ENCODE data around the gene TUBB1.

Gene TUBB1

DNA sequence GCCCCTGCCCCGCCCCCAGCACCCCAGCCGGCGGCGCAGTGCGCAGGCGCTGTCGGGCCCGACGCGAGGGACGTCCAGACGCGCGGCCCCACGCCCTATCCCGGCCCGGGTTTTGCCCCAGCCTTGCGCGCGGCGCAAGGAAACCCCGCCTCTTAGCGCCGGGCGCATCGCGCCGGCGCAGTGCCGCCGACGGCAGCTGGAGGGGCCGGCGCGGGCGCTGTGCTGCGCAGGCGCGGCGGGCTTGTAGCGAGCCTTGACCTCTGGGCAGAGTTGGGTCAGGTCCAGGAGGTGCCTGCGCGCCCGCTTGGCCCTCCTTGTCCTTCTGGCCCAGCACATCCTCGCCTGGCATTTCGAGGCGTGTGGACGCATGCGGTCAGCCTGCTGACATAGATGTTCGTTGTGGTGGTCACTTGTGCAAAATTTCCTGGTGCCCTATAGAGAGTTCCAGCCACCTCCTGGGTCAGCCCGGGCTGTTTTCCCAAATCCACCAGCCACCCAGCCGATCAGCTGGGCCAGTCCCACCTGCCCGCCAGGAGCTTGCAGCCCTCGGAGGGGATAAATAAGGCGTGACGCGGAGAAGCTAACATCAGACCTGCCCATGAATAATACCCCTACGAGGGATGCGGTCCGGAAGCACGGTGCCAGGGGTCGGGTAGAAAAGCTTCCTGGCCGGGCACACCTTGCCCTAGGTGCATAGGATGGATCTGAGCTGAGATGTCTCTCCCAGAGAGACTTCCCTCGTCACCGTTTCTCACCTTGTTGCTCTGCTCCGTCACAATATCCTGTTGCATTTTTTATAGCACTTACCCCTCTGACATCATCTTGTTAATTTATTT is 23.8 kb downstream of the TUBB1 start:
- peak; percentile 100 for DNase-seq (ENCODE audit: low spot score)

DNA sequence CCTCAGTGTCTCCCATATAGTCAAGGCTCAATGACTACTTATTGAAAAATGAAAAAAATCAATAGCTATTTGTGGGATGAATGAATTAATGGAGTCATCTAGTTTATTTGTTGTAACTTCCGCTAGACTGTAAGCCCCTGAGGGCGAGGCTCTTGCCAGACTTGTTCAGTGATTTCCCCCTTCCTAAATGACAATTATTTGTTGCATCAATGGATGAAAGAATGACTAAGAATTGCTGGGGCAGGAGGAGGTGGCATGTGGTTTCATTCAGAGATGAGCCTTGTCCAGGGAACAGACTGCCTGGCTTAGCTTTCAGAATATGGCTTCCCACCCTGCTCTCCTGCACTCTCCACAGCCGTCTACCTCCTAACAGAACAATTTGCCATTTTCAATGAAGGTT is 24.5 kb downstream of the TUBB1 start:
- peak; percentile 28 for DNase-seq (ENCODE audit: low spot score)

DNA sequence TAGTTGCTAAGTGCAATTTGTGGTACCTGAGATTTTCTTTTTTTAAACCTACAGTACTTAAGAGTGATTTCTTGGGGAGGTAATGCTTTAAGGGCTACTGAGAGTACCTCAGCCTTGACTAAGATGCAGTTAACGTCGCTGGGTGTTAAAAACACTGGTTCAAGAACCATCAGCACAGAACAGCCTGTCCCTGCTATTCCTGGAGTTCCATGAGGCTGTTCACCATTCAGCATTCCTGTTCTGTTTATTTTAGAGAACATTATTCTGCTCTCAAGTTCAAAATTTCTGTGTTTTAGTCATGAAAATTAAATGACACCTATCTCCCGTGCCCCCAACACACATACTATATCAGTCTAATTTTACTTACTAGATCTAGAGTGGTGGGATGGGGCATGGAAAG is 25.1 kb downstream of the TUBB1 start:
- no peak for DNase-seq (ENCODE audit: low spot score)

DNA sequence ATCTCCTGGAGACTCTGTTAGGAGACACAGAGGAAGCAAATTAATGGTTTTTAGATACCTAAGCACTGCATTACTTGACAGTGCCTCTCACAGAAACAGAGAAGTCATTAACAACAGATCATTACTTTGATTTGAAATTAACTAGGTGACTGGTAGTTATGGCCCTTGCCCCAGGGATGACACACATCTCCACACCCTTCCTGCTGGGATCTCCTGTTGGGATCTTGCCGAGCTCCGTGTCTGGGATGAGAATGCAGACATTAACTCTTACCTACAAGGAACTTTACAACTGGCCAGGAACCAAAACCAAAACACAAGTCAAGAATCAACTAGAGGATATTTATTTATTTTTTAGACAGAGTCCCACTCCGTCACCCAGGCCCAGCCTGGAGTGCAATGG is 25.6 kb downstream of the TUBB1 start:
- DNase-seq (ENCODE audit: low spot score) = no peak

DNA sequence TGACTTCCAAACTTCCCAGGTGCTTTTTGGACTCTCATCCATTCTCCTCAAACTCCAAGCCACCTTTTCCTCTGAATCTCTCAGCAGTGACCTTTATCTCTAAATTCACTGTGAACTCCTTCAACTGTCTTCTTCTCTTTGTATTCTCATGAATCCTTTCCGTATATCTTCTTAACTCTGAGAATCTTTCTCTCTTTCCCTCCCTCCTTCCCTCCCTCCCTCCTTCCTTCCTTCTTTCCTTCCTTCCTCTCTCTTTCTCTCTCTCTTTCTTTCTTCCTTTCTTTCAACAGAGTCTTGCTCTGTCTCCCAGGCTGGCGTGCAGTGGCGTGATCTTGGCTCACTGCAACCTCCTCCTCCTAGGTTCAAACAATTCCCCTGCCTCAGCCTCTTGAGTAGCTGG is 27.6 kb downstream of the TUBB1 start:
- DNase-seq (ENCODE audit: low spot score) = no peak

DNA sequence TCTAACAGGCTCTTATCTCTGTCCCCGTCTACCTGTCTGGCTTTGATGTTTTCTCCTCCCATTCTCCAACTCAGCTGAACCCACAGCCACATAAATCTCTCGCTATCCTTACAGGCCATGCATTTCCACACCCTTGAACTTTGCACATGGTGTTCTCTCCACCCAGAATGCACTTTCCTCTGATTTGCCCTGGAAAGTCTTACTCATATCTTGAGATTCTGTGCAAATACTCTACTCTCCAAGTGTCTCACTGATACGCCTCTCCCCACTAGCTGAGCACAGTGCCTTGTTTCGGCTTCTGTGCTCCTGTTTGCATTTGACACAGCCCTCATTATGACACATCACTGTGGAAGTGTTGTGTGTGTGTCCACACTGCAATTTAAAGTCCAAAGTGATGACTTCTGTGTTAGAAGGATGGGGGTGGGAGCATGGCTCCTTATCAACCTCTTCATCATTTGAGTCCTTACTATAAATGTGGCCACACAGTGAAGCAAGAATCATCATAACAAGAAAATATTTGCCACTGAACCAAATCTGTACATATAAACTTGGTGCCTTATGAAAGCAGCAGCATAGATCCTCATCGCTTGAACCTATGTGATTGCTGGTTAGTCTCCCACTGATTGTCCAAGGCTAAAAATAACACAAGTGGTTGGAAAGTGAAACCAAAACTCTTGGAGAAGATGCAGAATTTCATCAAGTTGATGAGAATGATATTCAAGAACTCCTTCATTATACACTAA is 28.9 kb downstream of the TUBB1 start:
- peak; percentile 51 for DNase-seq (ENCODE audit: low spot score)

DNA sequence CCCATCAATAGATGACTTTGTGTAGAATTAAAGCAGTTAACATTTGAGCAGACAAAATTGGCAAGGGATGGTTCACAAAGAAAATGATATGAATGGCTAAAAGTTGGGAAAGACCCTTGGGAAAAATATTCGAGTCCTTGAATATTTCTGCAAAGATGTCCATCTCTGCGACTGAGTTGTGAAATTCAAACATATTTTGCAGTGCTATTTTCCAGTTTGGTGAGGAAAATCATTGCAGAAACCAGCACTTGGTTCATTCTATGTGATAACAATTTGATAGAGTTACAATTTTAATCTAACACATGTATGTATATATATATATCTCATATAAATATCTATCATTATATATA is 29.4 kb downstream of the TUBB1 start:
- no peak for DNase-seq (ENCODE audit: low spot score)

DNA sequence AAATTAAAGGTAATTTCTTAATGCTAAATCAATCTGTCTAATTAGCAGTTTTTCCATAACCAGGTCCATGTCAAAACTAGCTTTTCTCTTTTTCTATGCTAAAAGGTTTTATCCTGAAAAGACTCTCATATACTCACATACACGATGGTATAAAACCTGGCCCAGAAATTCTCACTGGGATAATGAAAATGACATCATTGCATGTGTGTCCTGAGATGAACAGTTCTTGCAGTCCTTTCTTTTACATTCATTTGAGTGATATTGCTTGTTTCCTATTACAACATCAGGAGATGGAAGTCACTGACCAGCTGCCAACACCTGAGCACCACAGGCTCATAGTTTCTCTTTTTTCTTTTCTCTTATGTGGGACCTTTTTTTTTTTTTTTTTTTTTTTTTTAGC is 31.2 kb downstream of the TUBB1 start:
- DNase-seq (ENCODE audit: low spot score) = no peak

DNA sequence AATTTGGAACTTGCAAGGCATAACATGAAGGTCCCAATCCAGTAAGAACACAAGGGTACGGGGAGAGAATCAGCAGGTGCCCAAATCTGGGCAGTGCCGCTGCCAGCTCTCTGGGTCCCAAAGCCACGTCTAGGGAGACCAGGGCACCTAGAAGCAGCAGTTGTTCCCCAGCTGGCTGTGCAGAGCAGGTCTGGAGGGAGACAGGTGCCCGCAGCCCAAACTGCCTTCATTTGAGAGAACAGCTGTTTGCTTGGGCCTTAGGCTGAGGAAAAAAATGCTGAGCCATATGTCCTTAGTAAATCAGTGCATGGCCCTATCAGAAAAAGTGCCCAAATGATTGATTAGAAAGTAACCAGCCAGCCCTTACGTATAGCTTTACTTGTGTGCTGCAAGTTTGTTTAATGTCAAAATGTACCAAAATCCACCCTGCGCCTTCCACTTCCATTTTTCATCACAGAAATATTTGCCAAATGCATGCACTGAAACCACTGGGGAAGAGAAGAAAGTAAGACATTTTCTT is 32.5 kb downstream of the TUBB1 start:
- DNase-seq (ENCODE audit: low spot score) = no peak

DNA sequence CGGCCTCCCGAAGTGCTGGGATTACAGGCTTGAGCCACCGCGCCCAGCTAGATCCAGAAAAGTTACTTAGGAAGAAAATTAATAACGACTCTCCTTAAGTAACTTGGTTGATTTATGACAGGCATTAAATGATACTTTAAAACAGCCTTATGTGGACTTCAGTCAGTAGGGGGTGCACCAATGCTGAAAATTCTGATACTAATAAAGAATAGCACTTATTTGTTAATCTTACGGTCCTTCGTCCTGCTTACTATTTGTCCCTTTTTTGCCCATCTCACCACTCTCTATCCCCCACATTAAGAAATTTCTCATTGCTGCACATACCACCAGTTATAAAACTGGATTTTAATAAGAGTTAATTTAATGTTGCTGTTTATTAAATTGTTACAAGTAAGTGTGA is 36.1 kb downstream of the TUBB1 start:
- peak; percentile 18 for DNase-seq (ENCODE audit: low spot score)

DNA sequence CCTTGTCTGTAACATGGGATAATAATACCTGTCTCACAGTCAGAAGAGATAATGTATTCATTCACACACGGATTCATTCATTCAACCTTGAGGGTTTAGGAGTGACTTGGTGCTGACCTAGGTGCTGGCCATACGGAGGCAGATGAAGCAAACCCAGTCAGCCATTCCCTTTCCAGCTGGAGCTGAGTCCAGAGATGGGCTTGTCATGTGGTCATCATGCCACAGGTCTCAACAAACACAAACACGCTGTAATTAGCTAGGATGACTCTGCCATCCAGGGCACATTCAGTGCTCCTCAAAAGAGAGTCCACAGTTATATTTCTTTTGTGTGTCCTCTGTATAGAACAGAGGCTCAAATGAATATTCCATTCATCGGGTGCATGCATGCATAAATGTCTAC is 42.9 kb downstream of the TUBB1 start:
- DNase-seq (ENCODE audit: low spot score) = no peak

DNA sequence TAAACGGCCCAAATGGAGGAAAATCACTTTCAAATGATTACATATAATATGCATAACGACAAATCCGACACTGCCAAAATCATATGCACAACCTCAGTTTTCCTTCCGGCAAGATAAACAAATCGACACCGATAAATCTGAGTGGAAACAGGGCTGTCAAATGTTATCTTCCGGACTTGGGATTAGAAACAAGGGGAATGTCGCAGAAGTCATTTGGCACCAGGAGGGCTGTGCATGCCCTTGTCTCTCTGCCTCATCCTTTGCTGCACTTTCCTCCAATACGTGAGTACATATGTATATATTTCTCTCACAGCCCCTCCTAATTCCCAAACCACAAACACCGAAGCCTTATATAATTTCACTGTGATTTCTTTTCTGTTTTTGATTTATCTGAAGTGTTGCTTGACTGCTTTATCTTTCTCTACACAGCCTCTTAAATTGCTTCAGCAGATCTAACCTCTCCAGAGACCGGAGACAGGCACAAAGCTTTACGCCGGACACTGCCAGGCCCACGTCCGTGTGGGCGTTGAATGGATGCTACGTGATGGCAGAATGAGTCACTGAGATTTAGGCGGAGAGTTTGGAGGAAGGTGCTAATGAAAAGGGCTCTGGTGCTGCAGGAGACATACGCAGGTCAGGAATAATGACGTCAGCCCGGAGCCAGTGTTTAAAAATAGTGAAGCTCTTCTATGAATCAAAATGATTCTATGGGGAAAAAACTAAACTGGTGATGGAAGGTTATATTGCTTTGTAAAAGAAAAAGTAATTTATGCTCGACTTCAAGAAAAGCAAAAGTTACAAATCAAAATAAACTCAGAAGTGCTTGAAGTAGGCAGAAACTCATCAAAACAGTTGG is 44.4 kb downstream of the TUBB1 start:
- peak; percentile 32 for DNase-seq (ENCODE audit: low spot score)

DNA sequence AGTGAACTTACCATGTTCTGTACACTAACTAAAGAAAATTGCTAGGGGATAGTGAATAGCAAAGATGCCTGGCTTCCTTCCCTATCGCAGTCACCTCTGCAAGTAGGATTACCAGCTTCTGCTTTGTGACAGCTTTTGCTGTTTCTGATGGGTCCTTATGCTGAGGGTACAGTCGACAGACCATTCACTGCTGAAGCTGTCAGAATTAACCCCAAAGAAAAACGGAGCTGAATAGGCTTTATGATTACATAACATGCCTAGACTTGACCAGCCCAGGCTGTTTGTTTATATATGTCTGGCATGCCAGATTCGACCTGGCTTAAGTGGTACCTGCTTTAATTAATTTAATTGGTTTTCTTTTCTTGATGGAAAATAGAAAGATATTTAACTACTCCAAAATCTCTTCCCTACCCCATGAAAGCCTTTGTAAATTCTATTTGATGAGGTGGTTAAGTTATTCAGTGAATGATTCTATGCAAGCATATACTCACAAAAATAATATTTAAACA is 45.0 kb downstream of the TUBB1 start:
- DNase-seq (ENCODE audit: low spot score) = no peak

DNA sequence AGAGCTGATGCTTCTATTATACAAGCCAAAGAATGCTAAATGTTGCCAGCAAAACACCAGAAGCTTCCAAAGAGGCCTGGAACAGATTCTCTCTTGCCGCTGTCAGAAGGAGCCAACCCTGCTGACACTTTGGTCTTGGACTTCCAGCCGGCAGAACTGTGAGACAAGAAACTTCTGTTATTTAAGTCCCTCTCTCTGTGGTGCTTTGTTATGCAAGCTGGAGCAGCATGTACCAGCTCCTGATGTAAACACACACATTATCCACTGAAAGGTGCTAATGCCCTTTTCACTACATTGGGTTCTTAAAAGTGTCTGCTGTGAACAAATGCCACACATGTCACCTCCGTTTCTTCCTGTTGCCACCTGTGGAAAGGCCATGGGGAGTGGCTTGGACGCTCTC is 49.3 kb downstream of the TUBB1 start:
- no peak for DNase-seq (ENCODE audit: low spot score)

DNA sequence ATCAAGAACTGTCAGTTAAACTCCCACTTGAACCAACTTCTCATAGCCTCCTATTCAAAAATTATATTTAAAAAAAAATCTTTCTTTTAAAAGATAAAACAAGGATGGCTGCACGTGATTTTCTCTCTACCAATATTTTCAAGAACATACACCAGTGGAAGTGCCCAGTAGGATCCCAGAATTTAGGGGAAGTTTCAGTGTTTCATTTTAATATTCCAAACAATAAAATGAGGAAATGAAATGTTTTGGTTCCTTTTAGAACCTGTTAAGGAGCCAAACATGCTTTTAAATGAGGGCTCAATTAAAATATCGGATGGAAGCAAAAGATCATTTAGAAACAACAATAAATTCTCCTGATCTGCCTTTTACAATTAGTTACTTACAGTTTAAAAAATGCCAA is 49.8 kb downstream of the TUBB1 start:
- no peak for DNase-seq (ENCODE audit: low spot score)

DNA sequence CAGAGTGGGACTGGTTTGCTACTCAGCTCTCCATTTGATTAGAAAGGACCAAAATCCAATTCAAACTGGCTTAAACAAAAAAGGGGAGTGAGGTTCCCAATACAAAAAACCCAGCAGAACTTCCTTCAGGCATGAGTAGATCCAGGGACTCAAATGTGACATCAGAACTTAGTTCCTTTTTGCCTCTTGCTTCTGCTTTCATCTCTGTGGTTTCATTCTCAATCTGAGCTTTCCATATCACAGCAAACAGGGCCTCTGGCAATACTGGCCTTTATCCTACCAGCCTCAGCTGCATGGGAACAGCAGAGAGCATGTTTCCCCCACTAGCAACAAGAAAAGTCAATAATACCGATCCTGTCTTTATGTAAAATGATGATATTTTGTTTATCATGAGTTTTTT is 52.0 kb downstream of the TUBB1 start:
- DNase-seq (ENCODE audit: low spot score) = no peak

DNA sequence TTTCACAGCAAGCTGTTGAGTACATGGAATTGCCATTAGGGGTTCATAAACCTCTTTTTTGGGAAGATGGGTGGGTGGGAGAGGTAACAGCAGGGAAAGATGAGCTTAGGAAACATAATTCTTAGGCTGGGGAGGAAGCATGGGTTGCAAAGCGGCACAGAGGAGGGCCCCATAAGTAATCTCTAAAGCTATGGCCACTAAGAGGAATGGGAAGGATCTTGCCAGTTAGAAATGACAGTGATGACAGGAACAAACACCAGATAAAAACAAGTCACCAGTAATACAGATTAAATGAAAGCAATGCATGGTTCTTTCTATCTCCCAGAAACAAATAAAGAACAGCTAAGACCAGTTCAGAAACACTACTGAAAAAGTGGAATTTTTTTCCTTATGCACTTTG is 54.4 kb downstream of the TUBB1 start:
- DNase-seq (ENCODE audit: low spot score) = no peak

DNA sequence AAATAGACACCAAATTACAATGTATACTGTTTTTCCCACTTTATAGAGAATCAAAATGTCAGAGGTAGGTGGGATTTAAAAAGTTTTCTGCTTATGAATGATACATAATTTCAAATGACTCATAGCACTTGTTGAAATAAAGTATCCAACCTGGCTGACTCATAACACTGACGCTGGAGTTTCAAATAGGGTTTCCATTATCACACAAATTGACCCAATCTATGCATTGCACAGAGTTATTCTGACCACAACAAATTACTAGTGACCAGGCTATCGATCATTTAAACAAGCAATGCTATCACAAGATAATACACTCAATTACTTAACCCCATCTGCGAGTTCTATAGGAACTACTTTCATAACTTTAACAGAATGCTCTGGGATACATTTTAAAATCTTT is 55.2 kb downstream of the TUBB1 start:
- DNase-seq (ENCODE audit: low spot score) = no peak

DNA sequence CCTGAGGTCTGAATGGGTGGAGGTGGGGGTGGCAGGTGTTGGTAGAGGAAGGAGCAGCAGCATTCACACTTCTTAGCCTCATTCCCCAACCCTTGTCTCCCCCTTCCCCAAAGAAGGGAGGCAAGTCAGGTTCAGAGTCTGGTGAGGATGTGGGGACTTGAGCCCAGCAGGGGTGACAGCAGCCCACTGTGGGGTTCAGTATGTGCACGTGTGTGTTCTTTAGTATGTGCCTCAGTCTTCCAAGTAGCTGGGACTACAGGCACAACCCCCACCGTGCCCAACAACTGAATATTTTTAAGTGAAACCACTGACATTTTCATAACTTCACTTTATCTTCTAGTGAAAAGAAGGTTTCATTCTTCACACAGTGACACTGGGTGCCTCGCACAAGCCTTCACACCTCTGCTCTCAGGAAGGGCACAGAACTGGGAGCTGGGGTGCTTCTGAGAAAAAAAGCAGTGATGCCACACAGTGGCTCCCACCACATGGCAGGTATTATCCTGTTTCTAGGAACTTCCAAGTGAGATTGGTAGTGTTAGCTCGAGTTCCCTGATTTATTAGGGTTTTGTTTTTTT is 56.8 kb downstream of the TUBB1 start:
- no peak for DNase-seq (ENCODE audit: low spot score)

Data from AG20443 (cell line).